Hepatic stellate cell (primary cell): ENCODE measurements around the gene C5orf15.

Experiments
- DNase-seq: peaks from one replicate; pipeline ENCODE4 v3.0.0; 2011; ENCODE audit warnings: low spot score

The C5orf15 gene

GRCh38 chr5:133921069-133921468 is 47.4 kb downstream of the C5orf15 start:
- DNase-seq, result no peak

GRCh38 chr5:133919148-133920136 is 49.0 kb downstream of the C5orf15 start:
- no peak for DNase-seq

DNA sequence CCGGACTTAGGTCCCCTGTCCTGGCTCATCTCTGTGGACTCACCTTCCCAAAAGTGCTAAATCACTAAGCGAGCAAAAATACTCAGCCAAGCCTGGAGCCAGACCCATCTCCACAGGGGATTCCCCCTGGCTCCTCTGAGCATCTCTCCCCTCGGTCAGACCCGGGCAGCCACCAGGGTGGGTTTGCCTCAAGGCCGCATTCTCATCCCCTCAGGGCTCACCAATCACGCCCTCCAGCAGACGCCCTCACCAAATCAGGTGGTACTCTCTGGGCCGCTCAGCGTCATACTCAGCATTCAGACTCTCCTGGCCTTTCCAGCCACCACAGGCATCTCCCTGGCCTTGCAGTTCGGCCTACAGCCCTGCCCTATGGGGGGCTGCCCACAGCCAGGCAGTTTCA is 49.7 kb downstream of the C5orf15 start:
- no peak for DNase-seq

DNA sequence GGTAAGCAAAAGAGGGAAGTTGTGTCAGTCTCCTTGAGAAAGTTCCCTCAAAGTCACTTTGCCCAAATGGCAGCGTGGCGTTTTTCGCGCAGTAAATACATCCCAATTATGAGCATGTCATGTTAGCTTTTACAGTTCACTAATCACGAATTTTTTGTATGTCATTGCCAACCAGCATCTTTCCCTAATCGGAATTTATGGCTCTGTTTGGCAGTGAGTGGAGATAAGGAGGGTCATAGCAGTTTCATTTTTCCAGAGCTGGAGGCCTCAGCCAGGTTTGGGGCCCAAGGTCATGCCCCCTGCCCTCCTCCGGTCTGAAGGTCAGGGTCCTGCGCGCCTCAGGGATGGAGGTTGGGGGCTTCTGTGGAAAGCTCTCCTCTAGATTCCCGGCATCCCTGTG is 50.1 kb downstream of the C5orf15 start:
- DNase-seq, result no peak

- DNase-seq, result no peak
Observed at GRCh38 chr5:133917785-133918184, 50.6 kb downstream of the C5orf15 start.

DNA sequence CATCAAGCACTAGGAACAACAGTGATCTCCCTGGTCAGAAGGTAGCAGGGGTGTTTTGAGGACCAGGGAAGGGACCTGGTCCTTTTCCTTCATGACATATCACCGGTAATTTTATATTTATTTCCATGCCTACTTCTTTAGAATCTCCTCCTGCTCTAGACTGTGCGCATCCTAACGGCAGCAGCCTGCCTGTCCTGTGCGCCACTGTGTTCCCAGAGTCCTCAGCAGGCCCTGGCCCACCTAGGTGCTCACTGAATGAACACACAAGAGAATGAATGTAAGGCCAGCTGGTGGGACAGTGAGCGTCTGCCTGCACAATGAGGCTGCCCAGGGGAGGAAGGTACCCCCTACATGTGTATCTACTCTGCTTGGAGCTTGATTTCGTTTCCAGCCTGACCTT is 51.5 kb downstream of the C5orf15 start:
- no peak for DNase-seq

- no peak for DNase-seq
Observed at GRCh38 chr5:133916479-133916878, 51.9 kb downstream of the C5orf15 start.

DNA sequence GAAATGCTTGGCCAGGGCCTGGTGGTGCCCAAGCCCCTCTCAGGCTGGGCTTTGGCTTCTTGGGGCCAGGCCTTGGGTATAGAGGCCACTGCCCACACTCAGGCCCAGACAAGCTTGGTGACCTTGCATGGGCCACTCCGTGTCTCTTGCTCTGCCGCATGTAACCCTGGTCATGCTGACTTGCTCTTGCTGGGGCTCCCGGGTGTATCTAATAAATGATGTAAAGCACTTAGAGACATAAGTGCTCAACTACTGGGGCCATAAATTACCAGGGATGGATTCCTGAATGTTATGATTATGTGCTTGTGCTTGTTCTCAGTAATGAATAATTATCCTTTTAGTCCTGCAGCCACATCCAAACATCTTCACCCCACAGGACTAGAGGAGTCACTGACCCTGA is 54.0 kb downstream of the C5orf15 start:
- no peak for DNase-seq

- DNase-seq, result no peak
Observed at GRCh38 chr5:133913413-133914155, 54.8 kb downstream of the C5orf15 start.

GRCh38 chr5:133912951-133913350 is 55.5 kb downstream of the C5orf15 start:
- no peak for DNase-seq

- no peak for DNase-seq
Observed at GRCh38 chr5:133910571-133910970, 57.9 kb downstream of the C5orf15 start.

DNA sequence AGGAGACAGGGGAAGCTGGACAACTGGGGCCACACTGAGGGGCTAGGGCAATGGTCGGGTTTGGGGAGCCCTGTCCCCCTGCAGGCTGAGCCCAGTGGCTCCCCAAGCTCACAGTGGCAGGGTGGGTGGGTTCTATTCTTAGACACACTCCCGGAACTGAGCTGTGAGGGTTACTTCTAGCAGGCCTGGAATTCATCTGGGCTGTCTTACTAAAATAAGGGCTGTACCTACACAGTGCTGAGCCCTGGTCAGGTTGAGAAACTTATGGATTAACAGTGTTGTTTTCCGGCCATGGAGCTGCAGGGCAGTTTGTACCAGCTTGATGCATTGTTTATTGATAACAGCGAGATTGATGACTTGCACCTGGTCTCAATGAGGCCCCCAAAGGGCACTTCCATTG is 58.8 kb downstream of the C5orf15 start:
- DNase-seq, result no peak

DNA sequence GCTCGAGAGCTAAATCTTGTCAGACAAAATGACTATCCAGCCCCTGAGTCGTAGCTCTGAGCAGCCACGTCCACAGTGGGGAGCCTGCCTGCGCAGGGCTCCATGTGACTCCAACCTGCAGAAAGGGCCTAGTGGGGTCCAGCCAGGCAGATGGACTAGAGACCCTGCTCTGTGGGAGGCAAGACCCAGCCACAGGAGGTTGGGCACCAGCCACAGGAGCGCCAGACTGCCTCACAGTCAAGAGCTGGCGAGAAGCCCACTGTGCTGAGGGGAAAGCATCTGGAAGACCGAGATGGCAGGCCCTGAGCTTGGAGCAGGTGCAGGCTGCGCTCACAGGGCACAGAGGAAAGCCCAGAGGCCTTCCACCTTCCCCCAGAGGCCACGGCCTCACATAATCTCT is 61.4 kb downstream of the C5orf15 start:
- no peak for DNase-seq

DNA sequence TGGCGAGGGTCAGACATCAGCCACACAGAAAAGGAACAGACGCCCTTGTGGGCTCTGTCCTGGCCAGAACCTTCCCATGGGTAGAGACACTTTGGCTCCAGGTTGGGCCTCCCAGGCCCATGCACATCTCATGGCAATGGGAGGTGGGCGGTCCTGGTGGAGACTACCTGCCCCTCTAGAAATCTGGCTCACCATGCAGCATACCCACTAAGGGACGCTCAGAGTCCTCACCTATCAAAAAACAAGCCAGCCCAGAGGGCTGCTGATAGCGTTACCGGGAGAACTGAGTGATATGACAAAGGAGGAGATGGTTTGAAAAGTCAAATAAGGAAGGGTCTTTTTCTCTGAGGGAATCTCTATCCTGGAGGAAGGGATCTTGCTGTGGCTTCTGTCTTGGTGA is 62.1 kb downstream of the C5orf15 start:
- no peak for DNase-seq
